Measurements from ENCODE around the gene ADGRL3.

GRCh38 chr4:61389640-61390039 is 189.5 kb downstream of the ADGRL3 start:
- TF ChIP-seq CTCF (IDR thresholded peaks at IDR 0.05) = no peak
- no peak for TF ChIP-seq POLR2A (IDR thresholded peaks at IDR 0.05)
- no peak for TF ChIP-seq EP300 (IDR thresholded peaks at IDR 0.05)
- TF ChIP-seq POLR2AphosphoS5 (IDR thresholded peaks at IDR 0.05) = no peak
